ENCODE measurements around the gene AIFM3. TPM values are rescaled to one million over a fixed set of nuclear protein-coding genes. Genes with fewer than 3 reads are reported as not detected.

Gene AIFM3
- total RNA-seq, 1 experiment from 2014 or later: 2.6 TPM

GRCh38 chr22:21000207-21000986, 33.3 kb downstream of the AIFM3 start:
- Mint-ChIP-seq H3K36me3 (no peaks in the 10 kb centered on the region), H3K4me1 (peaks cover 18% of the 10 kb centered on the region), H3K27ac (no peak overlapping the region), H3K9me3 (no peaks in the 10 kb centered on the region), H3K4me3 (peak overlapping the region; percentile 87), H3K27me3 (ENCODE audit: low read depth) (no peaks in the 10 kb centered on the region)
- ATAC-seq (no peak), DNase-seq (ENCODE audit: low spot score) (no peak)
- TF ChIP-seq ZNF425 (CRISPR knock-in tag; conservative IDR thresholded peaks at IDR 0.05): no peak
- ChIA-PET POLR2A (interaction anchor here (0.6 to 1.4 kb wide), 3 partner anchors 11 to 167 kb away, joined by 3 to 10 read pairs (median 3); partner anchors contain the start of gene LZTR1), CTCF (interaction anchor here (0.8 to 1.2 kb wide), 4 partner anchors 18 to 83 kb away, joined by 3 read pairs; partner anchors contain the start of genes CRKL and LZTR1)

GRCh38 chr22:21000987-21001600, 34.0 kb downstream of the AIFM3 start:
- Mint-ChIP-seq H3K27me3 (ENCODE audit: low read depth) (no peaks in the 10 kb centered on the region), H3K9me3 (no peaks in the 10 kb centered on the region), H3K4me1 (peaks cover 18% of the 10 kb centered on the region), H3K36me3 (no peaks in the 10 kb centered on the region), H3K4me3 (peak overlapping the region; percentile 87), H3K27ac (peak overlapping the region; percentile 97)
- DNase-seq (ENCODE audit: low spot score) (no peak), ATAC-seq (no peak)
- POLR2A ChIA-PET: interaction anchor here (0.6 to 1.4 kb wide), 2 partner anchors 19 to 167 kb away, joined by 3 to 10 read pairs; partner anchors contain the start of gene LZTR1
- TF ChIP-seq ERG (CRISPR knock-in tag; IDR thresholded peaks at IDR 0.05): no peak
- TF ChIP-seq NR3C1 (CRISPR knock-in tag; conservative IDR thresholded peaks at IDR 0.05; ENCODE audit: low read depth): no peak
- no peak for TF ChIP-seq E2F1 (CRISPR knock-in tag; IDR thresholded peaks at IDR 0.05)
- TF ChIP-seq NFE2L1 (CRISPR knock-in tag; IDR thresholded peaks at IDR 0.05): no peak
- no peak for TF ChIP-seq TEAD4 (CRISPR knock-in tag; IDR thresholded peaks at IDR 0.05)
- no peak for TF ChIP-seq IRF2 (CRISPR knock-in tag; IDR thresholded peaks at IDR 0.05; ENCODE audit: borderline replicate concordance, low read depth)
- no peak for TF ChIP-seq FOXJ3 (CRISPR knock-in tag; IDR thresholded peaks at IDR 0.05; ENCODE audit: borderline replicate concordance)
- TF ChIP-seq RELA (CRISPR knock-in tag; IDR thresholded peaks at IDR 0.05; ENCODE audit: borderline replicate concordance): no peak
- TF ChIP-seq HMGA2 (CRISPR knock-in tag; IDR thresholded peaks at IDR 0.05): no peak
- no peak for TF ChIP-seq SP1 (CRISPR knock-in tag; conservative IDR thresholded peaks at IDR 0.05)
- no peak for TF ChIP-seq USF2 (CRISPR knock-in tag; IDR thresholded peaks at IDR 0.05)
- TF ChIP-seq TCF7 (CRISPR knock-in tag; IDR thresholded peaks at IDR 0.05; ENCODE audit: low read depth): no peak
- no peak for TF ChIP-seq OVOL2 (CRISPR knock-in tag; IDR thresholded peaks at IDR 0.05; ENCODE audit: borderline replicate concordance)
- TF ChIP-seq ATF2 (CRISPR knock-in tag; IDR thresholded peaks at IDR 0.05; ENCODE audit: borderline replicate concordance, low read depth): no peak
- TF ChIP-seq NR2C2 (CRISPR knock-in tag; IDR thresholded peaks at IDR 0.05): no peak
- CTCF ChIA-PET: interaction anchor here (0.8 to 1.2 kb wide), 3 partner anchors 19 to 84 kb away, joined by 3 read pairs; partner anchors contain the start of genes CRKL and LZTR1

Data from WTC11 (cell line).